GOT3 (cell line): Measurements from ENCODE around the gene LLGL2.

ENCODE experiments used
- DNase-seq: peaks from one replicate; lab custom pipeline; 2025; ENCODE audit warnings: mixed read lengths; lab: John Stamatoyannopoulos, UW

The LLGL2 gene

DNA sequence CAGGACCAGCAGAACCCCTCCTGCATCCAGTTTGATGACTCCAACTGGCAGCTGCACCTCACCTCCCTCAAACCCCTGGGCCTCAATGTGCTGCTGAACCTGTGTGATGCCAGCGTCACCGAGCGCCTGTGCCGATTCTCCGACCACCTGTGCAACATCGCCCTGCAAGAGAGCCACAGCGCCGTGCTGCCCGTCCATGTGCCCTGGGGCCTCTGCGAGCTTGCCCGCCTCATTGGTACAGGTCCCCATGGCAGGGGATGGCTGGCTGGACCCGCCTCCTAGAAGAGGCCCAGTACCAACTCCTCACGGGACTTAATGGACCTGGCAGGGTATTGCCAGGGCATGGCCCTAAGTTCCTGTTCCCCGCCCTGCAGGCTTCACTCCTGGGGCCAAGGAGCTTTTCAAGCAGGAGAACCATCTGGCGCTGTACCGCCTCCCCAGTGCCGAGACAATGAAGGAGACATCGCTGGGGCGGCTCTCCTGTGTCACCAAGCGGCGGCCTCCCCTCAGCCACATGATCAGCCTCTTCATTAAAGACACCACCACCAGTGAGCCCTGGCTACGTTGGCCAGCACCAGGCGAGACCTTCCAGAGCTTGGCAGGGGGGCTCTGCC lies 32.8 kb upstream of the LLGL2 start:
- DNase-seq = no peak

DNA sequence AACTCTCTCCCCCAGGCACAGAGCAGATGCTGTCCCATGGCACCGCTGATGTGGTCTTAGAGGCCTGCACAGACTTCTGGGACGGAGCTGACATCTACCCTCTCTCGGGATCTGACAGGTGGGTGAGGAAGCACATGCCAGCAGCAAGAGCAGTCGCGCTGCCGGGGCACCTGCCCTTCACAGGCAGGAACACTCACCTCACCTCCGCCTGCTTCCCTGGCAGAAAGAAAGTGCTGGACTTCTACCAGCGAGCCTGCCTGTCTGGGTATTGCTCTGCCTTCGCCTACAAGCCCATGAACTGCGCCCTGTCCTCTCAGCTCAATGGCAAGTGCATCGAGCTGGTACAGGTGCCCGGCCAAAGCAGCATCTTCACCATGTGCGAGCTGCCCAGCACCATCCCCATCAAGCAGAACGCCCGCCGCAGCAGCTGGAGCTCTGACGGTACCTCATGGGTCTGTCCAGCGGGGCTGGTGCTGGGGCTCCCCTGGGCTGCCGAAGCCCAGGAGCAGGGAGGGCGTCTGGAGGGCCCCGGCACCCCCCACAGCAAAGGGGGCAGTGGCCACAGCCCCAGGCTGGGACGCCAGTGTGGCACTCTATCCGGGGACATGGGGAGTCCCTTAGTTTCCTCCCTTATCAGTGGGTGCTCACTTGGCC lies 31.9 kb upstream of the LLGL2 start:
- DNase-seq = no peak

DNA sequence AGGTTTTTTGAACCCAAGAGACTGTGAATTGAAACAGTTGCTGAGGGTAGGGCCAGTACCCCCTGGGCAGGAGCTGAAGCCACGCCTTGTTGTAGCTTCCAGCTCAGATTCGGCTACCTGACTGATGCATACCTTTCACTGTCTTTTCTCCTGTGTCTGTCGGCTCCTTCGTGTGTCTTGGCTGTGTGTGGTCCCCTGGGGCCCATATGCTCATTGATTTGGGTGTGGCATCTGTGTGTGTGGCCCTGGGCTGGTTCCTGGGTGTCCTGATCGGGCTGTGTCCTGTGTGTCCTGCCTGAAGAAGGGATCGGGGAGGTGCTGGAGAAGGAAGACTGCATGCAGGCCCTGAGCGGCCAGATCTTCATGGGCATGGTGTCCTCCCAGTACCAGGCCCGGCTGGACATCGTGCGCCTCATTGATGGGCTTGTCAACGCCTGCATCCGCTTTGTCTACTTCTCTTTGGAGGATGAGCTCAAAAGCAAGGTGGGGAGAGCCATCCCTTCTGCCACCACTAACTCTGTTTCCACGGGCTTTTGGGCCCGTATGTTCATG lies 31.1 kb upstream of the LLGL2 start:
- no peak for DNase-seq

DNA sequence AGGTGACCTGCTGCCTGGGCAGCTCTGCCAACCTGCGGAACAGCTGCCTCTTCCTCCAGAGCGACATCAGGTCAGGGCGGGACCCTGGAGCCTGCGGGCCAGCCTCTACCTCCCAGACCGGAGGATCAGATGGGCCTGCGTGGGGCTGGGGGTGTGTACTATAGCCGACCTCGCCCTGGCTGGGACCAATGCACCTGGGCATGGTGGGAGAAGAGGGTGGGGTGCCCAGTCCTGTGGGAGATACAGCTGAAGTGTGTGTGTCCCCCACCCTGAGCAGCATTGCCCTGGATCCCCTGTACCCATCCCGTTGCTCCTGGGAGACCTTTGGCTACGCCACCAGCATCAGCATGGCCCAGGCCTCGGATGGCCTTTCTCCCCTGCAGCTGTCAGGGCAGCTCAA lies 29.5 kb upstream of the LLGL2 start:
- DNase-seq = no peak

DNA sequence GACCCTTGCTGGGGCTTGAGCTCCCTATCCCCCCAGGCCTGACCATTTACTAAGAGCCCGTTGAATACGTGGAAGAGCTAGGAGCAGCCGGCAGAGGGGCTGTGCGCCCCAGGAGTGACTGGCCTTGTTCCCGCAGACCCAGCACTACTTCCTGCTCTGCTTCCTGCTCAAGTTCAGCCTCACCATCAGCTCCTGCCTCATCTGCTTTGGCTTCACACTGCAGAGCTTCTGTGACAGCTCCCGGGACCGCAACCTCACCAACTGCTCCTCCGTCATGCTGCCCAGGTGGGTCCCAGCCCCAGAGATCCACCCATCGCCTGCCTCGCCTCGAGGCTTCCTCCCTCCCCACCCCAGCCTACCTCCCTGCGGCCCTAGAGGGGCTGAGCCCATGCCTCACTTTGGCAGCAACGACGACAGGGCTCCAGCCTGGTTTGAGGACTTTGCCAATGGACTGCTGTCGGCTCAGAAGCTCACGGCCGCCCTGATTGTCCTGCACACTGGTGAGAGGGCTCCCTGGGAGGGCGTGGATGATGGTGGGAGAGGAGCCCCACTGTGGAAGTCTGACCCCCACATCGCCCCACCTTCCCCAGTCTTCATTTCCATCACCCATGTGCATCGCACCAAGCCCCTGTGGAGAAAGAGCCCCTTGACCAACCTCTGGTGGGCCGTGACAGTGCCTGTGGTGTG lies 27.3 kb upstream of the LLGL2 start:
- DNase-seq = no peak

DNA sequence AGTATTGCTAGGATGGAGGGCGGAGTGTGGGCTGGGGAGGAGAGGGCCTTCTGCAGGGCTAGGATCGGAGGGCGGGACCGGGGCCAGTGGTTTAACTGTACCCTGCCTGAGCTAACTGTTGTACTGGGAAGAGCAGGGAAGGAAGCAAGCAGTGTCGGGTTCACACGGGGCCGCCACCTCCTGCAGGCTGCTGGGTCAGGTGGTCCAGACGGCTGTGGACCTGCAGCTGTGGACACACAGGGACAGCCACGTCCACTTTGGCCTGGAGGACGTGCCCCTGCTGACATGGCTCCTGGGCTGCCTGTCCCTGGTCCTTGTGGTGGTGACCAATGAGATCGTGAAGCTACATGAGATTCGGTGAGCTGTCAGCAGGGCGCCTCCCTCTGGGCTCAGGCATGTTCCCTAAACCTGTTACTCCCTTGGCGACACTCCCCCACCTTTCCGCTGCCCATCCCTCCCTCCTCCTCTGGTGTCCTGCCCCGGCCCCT lies 26.7 kb upstream of the LLGL2 start:
- DNase-seq = no peak

DNA sequence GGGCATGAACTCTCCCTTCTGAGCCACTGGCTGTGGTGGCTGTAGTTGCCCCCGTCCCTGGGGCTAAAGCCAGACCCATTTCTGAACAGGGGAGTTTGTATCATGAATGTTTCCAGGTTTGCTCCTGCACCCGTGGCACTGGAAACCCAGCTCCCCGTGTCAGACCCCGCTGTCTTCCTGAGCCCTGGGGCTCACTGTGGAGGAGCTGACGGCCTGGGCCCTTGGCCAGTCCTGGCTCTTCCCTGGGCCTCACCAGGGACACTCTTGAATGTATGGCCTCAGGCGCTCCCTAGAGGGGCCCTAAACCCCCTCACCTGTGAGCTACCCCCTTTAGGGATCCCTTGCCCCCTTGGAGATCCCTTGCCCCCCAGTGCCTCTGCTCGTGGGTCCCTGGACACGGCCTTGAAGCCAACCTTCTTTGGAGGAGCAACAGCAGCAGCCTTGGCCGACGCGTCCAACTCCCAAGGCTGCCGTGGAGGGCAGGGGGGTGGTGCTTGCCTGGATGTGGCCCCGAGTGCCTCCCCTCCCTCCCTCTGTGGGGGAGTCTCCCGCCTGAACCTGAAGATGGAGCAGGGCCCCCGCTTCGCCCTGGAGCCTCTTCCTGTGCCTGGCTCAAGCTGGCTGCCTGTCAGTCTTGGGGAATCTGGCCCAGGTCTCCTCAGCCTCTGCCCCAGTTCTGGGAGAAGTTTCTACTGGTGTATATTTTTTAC lies 26.0 kb upstream of the LLGL2 start:
- no peak for DNase-seq

DNA sequence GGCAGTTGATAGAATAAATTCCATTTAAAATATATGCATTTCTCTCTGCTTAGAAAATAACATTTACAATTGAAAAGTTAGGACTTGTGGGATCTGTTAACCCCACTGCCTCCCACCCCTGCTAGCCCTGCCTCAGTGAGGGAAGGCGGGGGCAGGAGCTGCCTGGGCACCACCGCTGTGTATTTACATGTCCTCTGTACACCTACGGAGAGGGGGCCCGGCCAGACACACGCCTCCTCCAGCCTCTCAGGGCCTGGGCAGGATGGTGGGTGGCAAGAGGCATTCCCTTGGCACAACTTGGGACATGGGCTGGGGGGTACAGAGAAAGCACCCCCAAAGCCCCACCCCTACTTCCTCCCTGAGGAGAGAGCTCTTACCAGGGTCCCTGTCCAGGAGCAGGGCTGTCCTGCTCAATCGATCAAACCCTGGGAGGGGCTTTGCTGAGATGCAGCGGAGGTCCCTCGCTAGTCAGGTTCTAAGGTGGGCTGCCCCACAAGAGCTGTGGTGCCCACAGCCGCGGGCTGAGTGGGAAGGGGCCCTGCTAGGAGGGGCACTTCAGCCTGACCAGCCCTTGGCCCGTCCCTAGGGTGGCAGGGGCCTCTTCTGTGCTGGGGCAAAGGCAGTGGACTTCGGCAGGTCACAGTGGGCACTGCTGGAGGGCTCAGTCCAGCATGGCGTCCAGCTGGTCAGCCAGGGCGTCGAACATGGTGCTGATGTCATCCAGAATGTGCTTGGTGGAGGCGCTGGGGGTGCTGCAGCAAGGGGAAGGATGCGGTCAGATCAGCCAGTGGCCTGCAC lies 24.9 kb upstream of the LLGL2 start:
- no peak for DNase-seq

DNA sequence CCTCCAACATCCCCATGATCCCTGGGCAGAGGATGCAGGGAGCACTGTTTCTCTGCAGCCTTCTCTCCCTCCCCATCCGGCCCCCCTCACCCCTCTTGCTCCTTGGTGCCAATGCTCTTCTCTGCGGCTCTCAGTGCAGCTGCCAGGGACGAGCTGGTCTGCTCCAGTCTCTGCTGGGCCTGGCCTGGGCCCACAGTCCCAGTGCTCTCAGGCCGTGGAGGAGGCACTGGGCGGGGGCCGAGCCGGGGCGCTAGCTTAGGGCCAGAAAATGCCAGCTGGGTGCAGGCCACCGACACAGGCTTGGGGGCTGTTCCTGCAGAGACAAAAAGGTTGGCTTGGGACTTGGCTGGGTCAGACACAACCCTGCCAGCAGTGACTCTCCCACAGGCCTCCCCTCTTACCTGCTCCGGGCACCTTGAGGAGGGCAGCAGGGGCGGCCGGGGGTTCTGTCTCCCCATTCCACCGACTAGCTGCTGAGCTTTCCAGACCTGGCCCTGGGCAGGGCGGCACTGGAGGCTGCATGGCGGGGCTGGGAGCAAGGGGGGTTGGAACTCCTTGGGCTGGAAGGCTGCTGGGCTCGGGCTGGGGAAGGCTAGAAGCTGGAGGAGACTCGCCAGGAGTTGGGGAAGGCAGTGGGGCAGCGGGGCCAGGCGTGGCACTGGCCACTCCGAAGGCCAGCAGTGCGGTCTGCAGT lies 24.0 kb upstream of the LLGL2 start:
- DNase-seq = no peak

DNA sequence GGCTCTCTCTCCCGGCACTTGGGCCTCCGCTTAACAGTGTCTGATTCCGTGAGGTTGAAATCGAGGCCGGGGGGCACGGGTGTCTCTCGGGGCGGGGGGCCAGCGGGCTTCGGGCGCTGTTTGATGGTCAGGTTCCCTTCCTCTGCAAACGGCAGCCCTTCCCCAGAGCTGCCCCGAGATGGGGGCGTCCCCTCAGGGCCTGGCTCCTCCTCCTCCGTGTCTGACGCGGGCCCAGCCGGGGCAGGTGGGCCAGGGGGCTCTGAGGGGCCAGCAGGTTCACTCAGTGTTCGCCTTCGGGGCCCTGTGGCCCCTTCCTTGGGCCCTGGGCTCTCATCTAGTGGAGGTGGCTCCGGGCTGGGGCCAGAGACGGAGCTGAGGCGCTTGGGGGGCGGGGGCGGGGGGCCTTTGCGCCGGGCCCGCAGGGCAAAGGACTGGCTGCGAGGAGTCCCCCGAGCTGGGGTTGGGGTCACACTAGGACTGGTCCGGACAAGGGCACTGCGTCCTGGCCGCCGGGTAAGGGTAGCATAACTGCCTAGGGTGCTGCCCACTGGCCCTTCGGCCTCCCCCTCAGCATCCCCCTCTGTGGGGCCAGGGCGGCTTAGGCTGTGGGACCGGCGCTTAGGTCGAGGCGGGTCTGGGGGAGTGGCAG lies 23.3 kb upstream of the LLGL2 start:
- no peak for DNase-seq

DNA sequence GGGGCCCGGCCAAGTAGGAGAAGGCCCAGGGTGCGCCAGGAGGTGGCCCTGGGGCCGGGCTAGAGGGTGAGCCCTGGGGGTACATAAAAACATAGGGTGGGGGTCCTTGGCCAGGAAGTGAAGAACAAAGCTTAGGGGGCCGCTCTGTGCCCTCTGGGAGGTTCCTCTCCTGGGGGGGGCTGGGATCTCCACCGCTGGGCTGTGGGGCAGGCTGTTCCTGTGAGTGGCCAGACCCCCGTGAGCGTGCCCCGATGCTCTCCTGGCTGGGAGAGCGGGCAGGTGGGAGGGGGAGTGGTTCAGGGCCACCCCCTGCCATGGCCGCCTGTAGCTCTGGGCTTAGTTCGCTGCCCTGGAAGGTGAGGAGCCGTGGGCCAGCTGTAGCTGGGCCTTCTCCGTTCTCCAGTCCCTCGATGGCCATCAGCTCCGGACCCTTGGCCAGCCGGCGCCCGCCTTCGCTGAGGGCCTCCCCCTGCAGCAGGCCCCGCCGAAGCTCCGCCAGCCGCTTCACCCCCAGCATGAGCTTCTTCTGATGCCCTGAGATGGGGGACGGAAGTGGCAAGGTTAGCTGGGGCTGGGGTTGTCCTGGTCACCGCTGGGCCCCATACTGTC lies 22.7 kb upstream of the LLGL2 start:
- DNase-seq = no peak

DNA sequence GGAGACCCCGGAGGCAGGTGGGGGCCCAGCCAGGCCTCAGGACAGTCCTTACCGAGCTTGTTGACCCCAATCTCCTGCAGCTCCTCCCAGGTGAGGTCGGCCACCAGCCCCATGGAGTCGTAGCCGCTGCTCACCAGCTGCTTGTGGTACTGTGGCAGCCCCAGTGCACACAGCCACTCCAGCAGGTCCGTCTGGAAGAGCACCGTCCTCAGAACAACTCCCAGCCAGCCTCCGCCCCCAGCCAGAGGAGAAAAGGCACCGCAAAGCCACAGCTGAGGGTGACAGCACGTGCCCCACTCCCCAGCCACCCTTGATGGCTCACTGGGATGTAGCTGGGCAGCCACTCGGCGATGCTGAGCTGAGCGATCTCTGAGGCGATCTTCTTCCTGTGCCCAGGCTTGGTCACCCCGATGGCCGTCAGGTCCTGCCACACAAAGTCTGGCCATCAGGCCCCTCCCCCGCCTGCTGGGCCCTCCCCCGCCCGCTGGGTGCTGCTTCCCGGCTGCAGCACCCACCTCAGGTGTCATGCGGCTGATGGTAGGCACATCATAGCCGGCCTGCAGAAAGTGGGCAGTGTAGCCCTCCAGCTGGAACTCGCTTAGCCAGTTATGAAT lies 22.1 kb upstream of the LLGL2 start:
- DNase-seq = no peak

DNA sequence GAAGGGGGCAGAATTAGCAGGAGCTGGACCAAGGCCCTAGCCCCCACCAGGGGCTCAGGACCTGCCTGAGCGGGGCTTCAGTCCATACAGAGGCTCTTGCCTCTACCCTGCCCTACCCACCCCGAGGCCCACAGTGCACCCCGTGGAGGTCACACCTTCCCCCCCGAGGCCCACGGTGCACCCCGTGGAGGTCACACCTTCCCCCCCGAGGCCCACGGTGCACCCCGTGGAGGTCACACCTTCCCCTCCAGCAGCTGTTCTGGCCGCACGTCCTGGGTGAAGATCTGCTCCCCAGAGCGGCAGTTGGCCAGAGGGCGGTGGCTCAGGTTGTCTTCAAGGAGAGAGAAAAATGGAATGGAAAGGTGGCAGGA lies 21.5 kb upstream of the LLGL2 start:
- DNase-seq = no peak

DNA sequence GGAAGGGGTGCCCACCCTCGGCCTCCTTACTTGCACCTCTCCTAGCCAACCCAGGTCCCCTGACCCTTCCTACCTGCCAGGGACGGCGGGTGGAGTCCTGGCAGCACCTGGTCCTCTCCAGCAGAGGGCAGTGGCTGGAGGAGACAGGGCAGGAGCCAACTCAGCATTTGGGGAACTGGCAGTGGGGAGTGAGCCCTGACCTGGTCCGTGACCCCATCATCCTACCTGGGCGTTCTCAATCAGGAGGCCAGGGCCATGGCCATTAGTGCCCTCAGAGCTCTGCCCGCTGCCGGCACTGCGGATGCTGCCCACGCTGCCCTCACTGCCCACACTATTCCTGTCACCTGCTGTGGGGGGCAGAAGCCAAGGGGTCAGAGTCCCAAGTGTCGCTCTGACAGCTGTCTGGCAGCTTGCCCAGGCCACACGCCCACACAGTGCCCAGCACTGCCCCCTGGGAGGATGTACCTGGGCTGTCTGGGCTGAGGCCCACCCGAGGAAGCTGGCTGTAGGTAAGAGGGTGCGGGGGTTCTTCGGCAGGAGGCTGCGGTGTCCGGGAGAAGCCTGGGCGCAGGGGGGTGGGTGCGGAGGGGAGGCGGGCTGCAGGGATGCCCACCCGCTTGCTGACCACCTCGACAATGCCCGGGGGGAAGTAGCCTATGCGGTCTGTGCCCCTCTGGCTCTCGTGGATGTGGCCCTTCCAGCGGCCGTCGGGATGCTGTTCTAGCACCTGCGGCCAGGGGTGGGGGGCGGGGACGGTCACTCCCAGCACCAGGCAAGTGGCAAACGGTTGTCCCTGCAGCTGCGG lies 20.9 kb upstream of the LLGL2 start:
- no peak for DNase-seq

DNA sequence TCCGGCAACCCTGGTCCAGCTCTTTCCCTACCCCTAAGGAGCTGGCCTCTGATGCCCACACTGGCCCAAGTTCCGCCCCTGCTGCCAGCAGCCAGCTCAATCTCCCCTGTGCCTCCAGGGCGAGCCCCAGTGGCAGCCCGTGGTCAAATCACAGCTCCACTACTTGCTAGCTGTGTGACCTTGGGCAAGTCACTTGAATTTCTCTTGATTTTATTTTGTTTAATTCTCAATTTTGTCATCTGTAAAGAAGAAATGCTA lies 20.4 kb upstream of the LLGL2 start:
- DNase-seq = no peak

DNA sequence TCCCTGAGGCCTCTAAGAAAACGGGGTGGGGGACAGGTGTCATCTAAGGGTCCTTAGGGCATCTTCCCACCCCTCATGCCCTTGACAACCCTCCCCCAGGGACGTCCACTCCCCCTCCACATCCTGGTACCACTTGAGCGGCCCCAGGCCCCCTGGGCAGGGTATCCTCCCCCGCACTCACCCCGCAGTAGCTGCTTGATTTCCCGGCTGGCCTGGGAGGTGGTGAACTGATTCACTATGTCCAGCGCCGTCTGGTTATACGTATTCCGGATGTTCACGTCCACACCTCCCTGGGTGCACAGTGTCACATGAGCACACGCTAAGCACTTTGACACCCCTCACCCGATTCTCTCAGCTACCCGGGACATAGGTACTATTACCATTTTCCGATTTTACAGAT lies 19.9 kb upstream of the LLGL2 start:
- no peak for DNase-seq

DNA sequence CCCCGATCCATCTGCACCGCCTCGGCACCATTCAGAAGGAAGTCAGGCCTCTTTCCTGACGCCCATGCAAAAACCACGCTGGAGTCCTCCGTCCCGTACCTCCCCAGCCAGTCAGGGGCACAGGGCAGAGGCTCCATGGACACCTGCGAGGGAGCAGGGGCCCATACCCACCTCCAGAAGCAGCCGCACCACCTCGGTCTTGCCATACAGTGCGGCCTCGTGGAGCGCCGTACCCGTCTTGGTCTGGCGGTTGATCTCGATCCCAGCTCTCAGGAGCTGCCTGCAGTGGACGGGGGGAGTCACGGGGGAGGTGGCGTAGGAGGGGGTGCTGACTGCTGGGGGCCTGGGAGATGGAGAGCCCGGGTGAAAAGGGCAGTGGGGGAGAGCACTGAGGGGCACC lies 19.4 kb upstream of the LLGL2 start:
- no peak for DNase-seq

DNA sequence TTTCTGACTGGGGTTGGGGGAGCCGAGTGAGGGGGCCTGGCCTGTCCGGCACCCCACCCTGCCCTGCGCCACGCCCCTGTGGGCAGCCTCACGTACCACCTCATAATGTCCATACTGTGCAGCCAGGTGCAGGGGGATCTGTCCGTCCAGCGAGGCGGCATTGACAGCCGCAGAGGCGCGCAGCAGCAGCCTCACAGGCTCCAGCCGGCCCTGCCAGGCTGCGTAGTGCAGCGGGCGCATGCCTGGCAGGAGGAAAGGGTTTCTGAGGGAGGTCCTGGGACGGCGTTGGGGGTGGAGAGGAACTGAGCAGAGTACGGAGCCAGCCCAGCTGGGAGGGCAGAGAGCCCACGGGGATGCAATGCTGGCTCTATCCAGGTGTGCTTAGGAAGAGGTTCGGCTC lies 18.6 kb upstream of the LLGL2 start:
- DNase-seq = no peak
